ENCODE measurements around the gene OSBP2.

Gene OSBP2

DNA sequence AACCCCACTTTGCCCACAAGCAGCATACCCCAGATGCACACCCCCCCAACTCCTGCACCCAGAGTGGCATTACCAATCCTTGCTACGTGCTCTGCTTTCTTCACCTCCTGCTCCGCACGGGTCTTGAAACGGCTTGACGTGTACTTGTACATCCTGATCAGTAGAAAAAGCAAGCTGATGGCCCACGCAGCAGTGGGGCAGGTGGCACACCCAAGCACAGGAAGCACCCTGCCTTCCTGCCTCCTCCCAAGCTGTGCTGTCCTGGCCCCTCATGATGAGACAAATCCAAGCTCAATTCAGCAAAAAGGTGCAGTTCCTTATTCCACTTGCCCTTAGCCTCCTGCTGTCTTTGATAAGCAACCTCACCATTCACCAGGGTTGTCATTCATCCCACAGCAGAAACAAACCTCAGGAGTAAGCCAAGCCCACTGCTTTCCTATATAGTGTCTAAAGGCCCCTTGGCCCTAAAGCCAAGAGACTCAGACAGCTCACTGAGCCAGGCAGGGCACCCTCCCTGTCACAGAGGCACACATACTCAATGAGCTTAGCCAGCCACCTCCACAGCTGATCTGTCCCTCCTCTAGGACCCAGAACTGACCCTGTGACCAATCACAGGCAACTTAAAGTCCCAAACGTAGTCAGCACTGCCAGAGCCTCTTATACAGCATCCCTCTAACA is 246.2 kb downstream of the OSBP2 start:
- TF ChIP-seq, protein P1, sequence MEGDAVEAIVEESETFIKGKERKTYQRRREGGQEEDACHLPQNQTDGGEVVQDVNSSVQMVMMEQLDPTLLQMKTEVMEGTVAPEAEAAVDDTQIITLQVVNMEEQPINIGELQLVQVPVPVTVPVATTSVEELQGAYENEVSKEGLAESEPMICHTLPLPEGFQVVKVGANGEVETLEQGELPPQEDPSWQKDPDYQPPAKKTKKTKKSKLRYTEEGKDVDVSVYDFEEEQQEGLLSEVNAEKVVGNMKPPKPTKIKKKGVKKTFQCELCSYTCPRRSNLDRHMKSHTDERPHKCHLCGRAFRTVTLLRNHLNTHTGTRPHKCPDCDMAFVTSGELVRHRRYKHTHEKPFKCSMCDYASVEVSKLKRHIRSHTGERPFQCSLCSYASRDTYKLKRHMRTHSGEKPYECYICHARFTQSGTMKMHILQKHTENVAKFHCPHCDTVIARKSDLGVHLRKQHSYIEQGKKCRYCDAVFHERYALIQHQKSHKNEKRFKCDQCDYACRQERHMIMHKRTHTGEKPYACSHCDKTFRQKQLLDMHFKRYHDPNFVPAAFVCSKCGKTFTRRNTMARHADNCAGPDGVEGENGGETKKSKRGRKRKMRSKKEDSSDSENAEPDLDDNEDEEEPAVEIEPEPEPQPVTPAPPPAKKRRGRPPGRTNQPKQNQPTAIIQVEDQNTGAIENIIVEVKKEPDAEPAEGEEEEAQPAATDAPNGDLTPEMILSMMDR (IDR thresholded peaks at IDR 0.05; ENCODE audit: insufficient read depth, low read depth, low read length, missing control alignments) = no peak
- no peak for DNase-seq (ENCODE audit: low read depth)
- H3K4me3 ChIP-seq (ENCODE audit: low read length) = no peak overlapping the region

DNA sequence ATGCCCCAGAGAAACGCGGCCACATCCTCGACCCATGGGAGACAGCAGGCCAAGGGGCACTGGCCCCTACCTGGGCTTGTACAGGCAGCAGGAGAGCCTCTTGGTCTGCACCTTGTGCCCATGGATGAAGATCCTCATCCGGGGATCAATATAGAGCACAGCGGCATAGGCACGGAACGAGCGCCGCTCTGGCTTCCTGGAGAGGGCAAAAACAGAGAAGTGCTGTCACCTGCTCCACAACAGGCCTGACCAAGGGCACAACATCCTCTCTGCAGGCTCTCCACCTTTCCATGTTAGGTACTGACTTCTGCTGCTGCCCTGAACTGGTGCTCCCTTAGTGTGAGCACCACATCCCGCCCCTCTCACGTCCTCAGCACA is 246.7 kb downstream of the OSBP2 start:
- no peak for DNase-seq (ENCODE audit: low read depth)

DNA sequence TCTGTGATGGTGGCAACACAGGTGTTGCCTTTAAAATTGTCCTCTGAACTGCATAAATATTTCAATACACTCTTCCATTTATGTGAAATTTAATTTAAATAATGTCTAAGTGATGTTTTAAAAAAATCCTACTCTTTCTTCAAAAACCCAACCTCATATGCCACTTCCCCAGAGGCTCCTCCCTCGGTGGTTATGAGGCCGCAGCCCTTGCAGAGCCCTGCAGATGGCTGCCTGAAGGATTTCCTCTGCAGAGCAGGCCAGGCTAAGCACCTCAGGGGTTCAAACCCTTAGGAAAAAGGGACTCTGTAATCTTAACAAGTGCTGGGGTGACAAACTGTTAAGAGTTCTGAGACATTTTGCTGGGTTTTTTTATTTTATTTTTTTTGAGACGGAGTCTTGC is 248.7 kb downstream of the OSBP2 start:
- no peak overlapping the region for H3K4me3 ChIP-seq (ENCODE audit: low read length)
- TF ChIP-seq, protein P1 (IDR thresholded peaks at IDR 0.05; ENCODE audit: insufficient read depth, low read depth, low read length, missing control alignments) = no peak
- DNase-seq (ENCODE audit: low read depth) = no peak

More for the DNA sequence above, 246.7 kb downstream of the OSBP2 start:
- no peak overlapping the region for H3K4me3 ChIP-seq (ENCODE audit: low read length)
- TF ChIP-seq, protein P1 (IDR thresholded peaks at IDR 0.05; ENCODE audit: insufficient read depth, low read depth, low read length, missing control alignments) = no peak

DNA sequence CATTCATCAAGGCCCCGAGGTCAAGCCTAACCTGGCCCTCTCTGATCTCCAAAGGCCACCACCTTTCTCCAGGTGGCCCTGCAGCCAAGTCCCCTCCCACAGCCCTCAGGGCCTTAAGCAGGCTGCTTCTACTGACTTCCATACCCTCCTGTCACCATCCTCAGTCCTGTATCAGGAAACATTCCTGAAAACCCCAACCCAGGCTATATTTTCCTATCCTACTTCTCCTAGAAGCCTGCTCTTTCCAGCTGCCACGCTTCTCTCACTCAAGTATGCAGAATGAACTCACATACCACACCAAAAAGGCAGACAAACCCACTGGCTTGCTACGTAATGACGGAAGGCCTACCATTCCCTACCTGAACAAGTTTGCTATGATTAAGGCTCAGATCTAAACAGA is 250.3 kb downstream of the OSBP2 start:
- H3K4me3 ChIP-seq (ENCODE audit: low read length) = no peak overlapping the region
- no peak for DNase-seq (ENCODE audit: low read depth)
- TF ChIP-seq, protein P1 (IDR thresholded peaks at IDR 0.05; ENCODE audit: insufficient read depth, low read depth, low read length, missing control alignments) = no peak

DNA sequence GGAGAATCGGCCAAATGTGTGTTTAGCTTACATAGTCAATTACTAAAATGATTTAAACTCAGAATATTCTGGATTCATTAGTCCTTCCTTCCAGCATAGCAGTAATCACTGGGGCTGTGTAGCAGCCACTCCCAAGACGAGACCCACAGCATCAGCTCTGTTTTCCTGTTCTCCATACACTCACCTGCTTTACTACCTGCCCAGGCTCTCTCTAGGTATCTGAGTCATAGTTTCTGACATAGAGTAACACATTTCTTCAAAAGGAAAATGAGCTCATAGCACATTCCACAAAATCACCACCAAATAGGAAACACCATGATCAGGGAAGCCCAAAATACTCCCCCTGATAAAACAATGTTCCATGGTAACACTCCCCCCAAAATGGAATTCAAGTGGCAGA is 251.0 kb downstream of the OSBP2 start:
- peak; percentile 92 for DNase-seq (ENCODE audit: low read depth)
- no peak overlapping the region for H3K4me3 ChIP-seq (ENCODE audit: low read length)
- TF ChIP-seq, protein P1 (IDR thresholded peaks at IDR 0.05; ENCODE audit: insufficient read depth, low read depth, low read length, missing control alignments) = no peak

DNA sequence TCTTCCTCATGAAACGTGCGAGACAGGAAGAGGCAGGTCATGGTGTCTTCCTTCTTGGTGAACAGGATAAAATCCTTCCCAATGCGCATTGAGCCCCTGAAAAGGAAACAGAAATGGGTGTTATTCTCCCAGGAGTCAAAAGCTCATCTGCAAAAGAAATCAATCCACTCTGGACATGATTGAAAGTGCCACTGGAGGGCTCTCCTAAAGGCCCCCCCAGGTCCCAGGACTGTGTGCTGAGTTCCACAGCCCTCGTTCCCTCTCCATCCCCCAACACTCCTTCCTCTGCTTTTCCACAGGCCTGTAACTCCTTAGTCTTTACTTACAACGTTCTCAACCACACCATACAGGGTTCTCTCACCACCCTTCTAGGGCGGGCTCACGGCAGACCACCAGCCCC is 251.7 kb downstream of the OSBP2 start:
- H3K4me3 ChIP-seq (ENCODE audit: low read length) = no peak overlapping the region
- no peak for DNase-seq (ENCODE audit: low read depth)
- TF ChIP-seq, protein P1 (IDR thresholded peaks at IDR 0.05; ENCODE audit: insufficient read depth, low read depth, low read length, missing control alignments) = no peak

DNA sequence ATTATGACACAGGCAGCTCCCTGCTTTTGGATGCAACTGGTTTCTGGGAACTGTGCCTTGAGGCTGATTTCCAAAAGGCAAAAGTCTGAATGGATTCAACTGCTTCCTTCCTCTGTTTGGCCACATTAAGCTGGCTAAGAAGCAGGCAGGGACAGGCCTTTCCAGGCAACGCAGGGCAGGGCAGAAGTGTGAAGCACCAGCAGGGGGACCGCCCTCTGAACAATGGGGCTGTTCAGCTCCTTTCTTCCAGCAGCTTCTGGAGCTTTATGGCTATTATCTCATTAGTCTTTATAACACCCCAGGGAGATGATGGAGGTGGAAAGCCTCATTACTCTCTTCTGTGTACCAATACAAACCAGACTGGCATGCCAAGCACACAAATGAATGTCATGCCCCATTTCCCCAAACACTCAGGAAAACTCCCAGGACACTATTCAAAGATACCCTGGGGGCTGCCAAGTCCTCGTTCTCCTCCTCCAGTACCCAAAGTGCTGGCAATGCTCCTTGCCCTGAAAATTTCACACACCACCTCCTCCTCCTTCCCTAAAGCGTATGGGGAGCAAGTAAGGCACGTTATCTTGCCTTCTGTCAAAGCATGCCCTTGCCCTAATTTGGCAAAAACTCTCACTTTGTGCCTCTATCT is 252.6 kb downstream of the OSBP2 start:
- H3K4me3 ChIP-seq (ENCODE audit: low read length) = no peak overlapping the region
- TF ChIP-seq, protein P1 (IDR thresholded peaks at IDR 0.05; ENCODE audit: insufficient read depth, low read depth, low read length, missing control alignments) = peak; percentile 57
- DNase-seq (ENCODE audit: low read depth) = peak; percentile 91
